NCI-H524 (cell line): Measurements from ENCODE around the gene KCNQ1.

Experiments used
- DNase-seq, 2 experiments: peaks; one replicate each; lab custom pipeline; 2025; lab: John Stamatoyannopoulos, UW

Gene KCNQ1

GRCh38 chr11:2579315-2580060 lies 134.7 kb downstream of the KCNQ1 start:
- peak in 1 of 2 experiments; percentile 46 for DNase-seq

- DNase-seq, result no peak
These were observed 135.2 kb downstream of the KCNQ1 start for GRCh38 chr11:2580061-2580421.

- no peak for DNase-seq
These were observed 135.8 kb downstream of the KCNQ1 start for GRCh38 chr11:2580571-2581001.

- no peak for DNase-seq
These were observed 136.5 kb downstream of the KCNQ1 start for GRCh38 chr11:2581151-2581930.

- DNase-seq, result no peak
These were observed 137.1 kb downstream of the KCNQ1 start for GRCh38 chr11:2581931-2582350.

GRCh38 chr11:2582351-2582945 lies 137.6 kb downstream of the KCNQ1 start:
- no peak for DNase-seq

- DNase-seq, result no peak
These were observed 138.3 kb downstream of the KCNQ1 start for GRCh38 chr11:2582946-2583604.

GRCh38 chr11:2583605-2583958 lies 138.8 kb downstream of the KCNQ1 start:
- no peak for DNase-seq

GRCh38 chr11:2584434-2584811 lies 139.6 kb downstream of the KCNQ1 start:
- DNase-seq, result no peak

GRCh38 chr11:2584812-2585565 lies 140.2 kb downstream of the KCNQ1 start:
- no peak for DNase-seq

GRCh38 chr11:2585566-2586086 lies 140.8 kb downstream of the KCNQ1 start:
- no peak for DNase-seq

GRCh38 chr11:2586087-2586792 lies 141.4 kb downstream of the KCNQ1 start:
- DNase-seq, result no peak

GRCh38 chr11:2586793-2587131 lies 142.0 kb downstream of the KCNQ1 start:
- DNase-seq, result no peak

GRCh38 chr11:2587132-2587930 lies 142.5 kb downstream of the KCNQ1 start:
- DNase-seq, result no peak

- DNase-seq, result no peak
These were observed 143.4 kb downstream of the KCNQ1 start for GRCh38 chr11:2587976-2588748.

- no peak for DNase-seq
These were observed 144.2 kb downstream of the KCNQ1 start for GRCh38 chr11:2588809-2589537.

- DNase-seq, result no peak
These were observed 144.7 kb downstream of the KCNQ1 start for GRCh38 chr11:2589538-2589934.

- DNase-seq, result no peak
These were observed 145.5 kb downstream of the KCNQ1 start for GRCh38 chr11:2590131-2590964.
